ENCODE data around the gene ARFGEF3.

The ARFGEF3 gene

GRCh38 chr6:138389551-138389950 is 227.8 kb downstream of the ARFGEF3 start:
- H3K27ac Mint-ChIP-seq: no peak overlapping the region
- H3K9me3 Mint-ChIP-seq: no peaks in the 10 kb centered on the region

More at GRCh38 chr6:138389551-138389950, 227.8 kb downstream of the ARFGEF3 start:
- no peak for DNase-seq
- Mint-ChIP-seq H3K4me1 (ENCODE audit: low read depth) (no peaks in the 10 kb centered on the region), H3K36me3 (ENCODE audit: low read depth) (no peaks in the 10 kb centered on the region), H3K27me3 (peaks cover 16% of the 10 kb centered on the region), H3K4me3 (no peak overlapping the region)

All from activated T-cell treated with anti-CD3 and anti-CD28 coated beads, Interleukin-2, amount 50 U/mL, for 24 hours (primary cell).